K562 (cell line): Measurements from ENCODE around the gene TBC1D9. TPM values are rescaled to one million over a fixed set of nuclear protein-coding genes. Genes with fewer than 3 reads are reported as not detected.

Source experiments
- ATAC-seq: fragments of 200-7000 bp; cut with Tn5 transposase; 3 replicates; pipeline ENCODE4 v1.9.1; 2020; ENCODE audit warnings: moderate library complexity
- BruUV-seq: library from RNA; stranded (reverse); fragments of 400-500 nt; replicated peaks from 2 replicates; lab custom pipeline; 2021; lab: Mats Ljungman, UMichigan
- CTCF ChIA-PET: fragments of 300-600 bp; formaldehyde crosslinking; extraction: SDS; loops from one replicate; lab custom pipeline; 2021; ENCODE audit warnings: low intra/inter-chr PET ratio; lab: Yijun Ruan, JAX
- POLR2A ChIA-PET: fragments of 300-600, 350-650 bp; sonication (Branson Sonifier 250); formaldehyde crosslinking; extraction: SDS; loops from one replicate; lab custom pipeline; 2021; ENCODE audit warnings: antibody characterized with exemption, inconsistent platforms; lab: Yijun Ruan, JAX
- DNase-seq, 4 experiments: peaks; one replicate each; pipeline versions ENCODE4 v3.0.0 to v3.0.0-alpha.2; 2011 to 2018; ENCODE audit warnings: low spot score in 3 of 4, mixed read lengths in 3 of 4; ENCODE audit errors: extremely low read depth in 1 of 4
- FAIRE-seq: peaks from 2 replicates; lab custom pipeline; 2011; peaks lifted over from hg19 to GRCh38; lab: Jason Lieb, UNC
- H2AFZ ChIP-seq: 2 replicates; pipeline ENCODE4 v1.6.0; 2011; ENCODE audit warnings: low read depth, low read length, control low read depth, inconsistent platforms
- H3K27ac ChIP-seq: fragments of 200-600 bp; 3 replicates; pipeline ENCODE4 v1.8.0; 2011; ENCODE audit warnings: low read depth, mild to moderate bottlenecking, control low read depth, inconsistent platforms, low read length, moderate library complexity, mixed read lengths; ENCODE audit errors: extremely low read depth
- H3K27me3 ChIP-seq, 2 experiments: fragments of 300-600 bp in 1 of 2; 2 replicates in 1 of 2; 3 replicates in 1 of 2; pipeline versions ENCODE4 v1.6.0 to v1.8.0; 2011; ENCODE audit warnings: inconsistent platforms in 2 of 2, low read length in 2 of 2, mild to moderate bottlenecking in 1 of 2, mixed read lengths in 1 of 2, moderate library complexity in 1 of 2; ENCODE audit not compliant: control insufficient read depth in 2 of 2, insufficient read depth in 2 of 2
- H3K36me3 ChIP-seq: fragments of 300-600 bp; 3 replicates; pipeline ENCODE4 v1.8.0; 2011; ENCODE audit warnings: mild to moderate bottlenecking, low read length, inconsistent platforms; ENCODE audit not compliant: control insufficient read depth, insufficient read depth
- H3K4me1 ChIP-seq, 2 experiments: fragments of 200-600 bp in 1 of 2; replicated peaks in 1 of 2; 2 replicates in 1 of 2; 3 replicates in 1 of 2; pipeline versions ENCODE4 v1.5.1 to v1.8.0; 2011; ENCODE audit warnings: inconsistent platforms in 2 of 2, low read length in 2 of 2, mild to moderate bottlenecking in 1 of 2, mixed read lengths in 1 of 2, moderate library complexity in 1 of 2; ENCODE audit not compliant: control insufficient read depth in 2 of 2, insufficient read depth in 2 of 2
- H3K4me2 ChIP-seq: 2 replicates; pipeline ENCODE4 v1.6.1; 2011; ENCODE audit warnings: low read length, control low read depth, inconsistent platforms, mixed read lengths; ENCODE audit not compliant: insufficient read depth
- H3K4me3 ChIP-seq: fragments of 200-600 bp; sonication (generic), shearing (Covaris generic); 2 replicates; pipeline ENCODE4 v1.5.1; 2016; ENCODE audit warnings: control low read depth, inconsistent platforms
- H3K79me2 ChIP-seq: fragments of 200-600 bp; 3 replicates; pipeline ENCODE4 v1.8.0; 2011; ENCODE audit warnings: low read length, inconsistent platforms; ENCODE audit not compliant: control insufficient read depth, insufficient read depth
- H3K9ac ChIP-seq, 2 experiments: 2 replicates each; pipeline versions ENCODE4 v1.6.0 to v1.6.1; 2011; ENCODE audit warnings: low read depth in 2 of 2, low read length in 2 of 2, control low read depth in 1 of 2, inconsistent platforms in 1 of 2, mild to moderate bottlenecking in 1 of 2, mixed read lengths in 1 of 2; ENCODE audit not compliant: insufficient read depth in 1 of 2
- H3K9me1 ChIP-seq: one replicate; pipeline ENCODE4 v1.6.0; 2011; ENCODE audit warnings: inconsistent platforms, mild to moderate bottlenecking, low read length, moderate library complexity; ENCODE audit not compliant: control insufficient read depth, insufficient read depth
- H3K9me3 ChIP-seq: replicated peaks from 2 replicates; pipeline ENCODE4 v1.5.1; 2011; ENCODE audit warnings: low read depth, low read length, inconsistent platforms; ENCODE audit not compliant: control insufficient read depth, insufficient read depth
- H4K20me1 ChIP-seq: replicated peaks from 2 replicates; pipeline ENCODE4 v1.6.1; 2011; ENCODE audit warnings: low read length, inconsistent platforms, mixed read lengths; ENCODE audit not compliant: control insufficient read depth, insufficient read depth
- MYBL2 ChIP-seq, 2 experiments: fragments of 450-650 bp in 1 of 2; sonication (generic) in 1 of 2; formaldehyde crosslinking in 1 of 2; IDR thresholded peaks; 2 replicates each; pipeline versions ENCODE4 v1.6.1 to v1.8.1; 2017 to 2022; ENCODE audit warnings: borderline replicate concordance in 1 of 2, inconsistent platforms in 1 of 2, low read depth in 1 of 2, mild to moderate bottlenecking in 1 of 2, missing genetic modification reagents in 1 of 2, moderate library complexity in 1 of 2
- THRB ChIP-seq: fragments of 450-650 bp; formaldehyde crosslinking; conservative IDR thresholded peaks from 2 replicates; pipeline ENCODE4 v1.4.0; 2022; ENCODE audit warnings: mild to moderate bottlenecking, missing genetic modification characterization
- ZNF184 ChIP-seq: sonication (generic); formaldehyde crosslinking; IDR thresholded peaks from 2 replicates; pipeline ENCODE4 v1.5.0; 2020; ENCODE audit warnings: missing genetic modification reagents
- WGBS: fragments of 100-300 bp; shearing (Covaris generic); methylation state at CpG from one replicate; pipeline ENCODE4 v1.1.6; 2016; ENCODE audit warnings: low coverage, mixed read lengths; ENCODE audit not compliant: insufficient coverage; ENCODE audit errors: missing lambda C conversion rate; 5-methylcytosine and 5-hydroxymethylcytosine counted together
- in situ Hi-C: fragments of 300-500 bp; cut with MboI; formaldehyde crosslinking; loops from 4 replicates; pipeline ENCODE4 v1.15.0; 2018; ENCODE audit warnings: inconsistent platforms, mixed read lengths
- intact Hi-C: fragments of 100-400 bp; cut with micrococcal nuclease; formaldehyde crosslinking; loops from 2 replicates; pipeline ENCODE4 v1.14.2; 2022
- polyA plus RNA-seq, 8 experiments: library from polyadenylated mRNA; depleted of rRNA in 4 of 8; stranded (reverse) in 5 of 8; unstranded in 3 of 8; fragments of >200 nt; fragmentation: Nextera tagmentation in 2 of 8; fragmentation: Illumina TruSeq in 1 of 8; extraction: Ambion mirVana in 2 of 8; extraction: Trizol in 1 of 8; gene quantifications; 2 replicates each; pipeline versions ENCODE4 v1.2.1 to v1.2.3, GENCODE V29; 2011 to 2014; ENCODE audit warnings: inconsistent platforms in 1 of 8, missing spikeins in 1 of 8
- total RNA-seq, 7 experiments: library from RNA; depleted of rRNA in 6 of 7; stranded (reverse); fragments of >200 nt in 6 of 7; fragmentation: Illumina TruSeq in 2 of 7; extraction: Trizol in 2 of 7; gene quantifications; 2 replicates each; pipeline versions ENCODE4 v1.2.1 to v1.2.3, GENCODE V29; 2011 to 2021; ENCODE audit warnings: low replicate concordance in 1 of 7

Gene TBC1D9
- total and polyA plus RNA-seq, 9 of the 15 experiments (the other 6 are each of a cell fraction or from before 2014, with no cell fraction given): 0.13 TPM; not detected in 8

DNA sequence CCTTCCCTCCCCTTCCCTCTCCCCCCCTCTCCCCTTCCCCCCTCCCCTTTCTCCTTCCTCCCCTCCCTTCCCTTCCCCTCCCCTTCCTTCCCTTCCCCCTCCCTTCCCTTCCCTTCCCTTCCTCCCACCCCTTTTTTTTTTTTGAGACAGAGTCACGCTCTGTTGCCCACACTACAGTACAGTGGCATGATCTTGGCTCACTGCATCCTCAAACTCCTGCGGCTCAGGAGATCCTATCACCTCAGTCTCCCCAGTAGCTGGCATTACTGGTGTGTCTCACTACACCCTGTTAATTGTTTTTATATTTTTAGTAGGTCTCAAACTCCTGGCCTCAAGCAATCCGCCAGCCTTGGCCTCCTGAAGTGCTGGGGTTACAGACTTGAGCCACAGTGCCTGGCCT lies 66.6 kb downstream of the TBC1D9 start:
- WGBS: 0% methylated on average over 2 of the region's 3 CpGs
- Histone ChIP-seq H3K27me3 (no peaks in the 10 kb centered on the region), H3K27ac (no peak overlapping the region), H2AFZ (no peak overlapping the region), H3K4me3 (no peak overlapping the region), H4K20me1 (no peaks in the 10 kb centered on the region), H3K9me3 (no peaks in the 10 kb centered on the region), H3K9me1 (no peaks in the 10 kb centered on the region), H3K4me2 (no peak overlapping the region), H3K79me2 (no peaks in the 10 kb centered on the region), H3K4me1 (no peaks in the 10 kb centered on the region), H3K9ac (no peak overlapping the region), H3K36me3 (no peaks in the 10 kb centered on the region)
- ChIA-PET CTCF (no interaction called here), POLR2A (no interaction called here)
- DNase-seq (no peak), ATAC-seq (no peak), FAIRE-seq (no peak)
- intact Hi-C loops: no loop called here
- no peak for TF ChIP-seq THRB
- TF ChIP-seq MYBL2 (IDR thresholded peaks at IDR 0.05; ENCODE audit: low read depth): no peak
- no peak for TF ChIP-seq MYBL2 (CRISPR knock-in tag; IDR thresholded peaks at IDR 0.05; ENCODE audit: borderline replicate concordance)
- TF ChIP-seq ZNF184 (CRISPR knock-in tag): no peak
- in situ Hi-C loops: no loop called here
- BruUV-seq: no TSS peak
